Endometrial microvascular endothelial cells (primary cell): ENCODE data around the gene BRD7. TPM values are rescaled to one million over a fixed set of nuclear protein-coding genes. Genes with fewer than 3 reads are reported as not detected.

Experiments
- in situ Hi-C: cut with HindIII; loops from 2 replicates; pipeline ENCODE4 v1.10.0; 2017; ENCODE audit warnings: low sequenced_read_pairs, low pct_unique_long_range_greater_than_20kb; ENCODE audit errors: inconsistent ontology term
- total RNA-seq: library from RNA; depleted of rRNA; stranded (reverse); fragments of >200 nt; gene quantifications from one replicate; pipeline ENCODE4 v1.2.3, GENCODE V29; 2015; ENCODE audit errors: inconsistent ontology term

BRD7 gene
- total RNA-seq, 1 donor from 2014 or later: 34.5 TPM

GRCh38 chr16:50331570-50331969 lies 37.2 kb downstream of the BRD7 start:
- in situ Hi-C loops: no loop called here

- in situ Hi-C loops: no loop called here
Measured at GRCh38 chr16:50329446-50330189, 39.2 kb downstream of the BRD7 start.

DNA sequence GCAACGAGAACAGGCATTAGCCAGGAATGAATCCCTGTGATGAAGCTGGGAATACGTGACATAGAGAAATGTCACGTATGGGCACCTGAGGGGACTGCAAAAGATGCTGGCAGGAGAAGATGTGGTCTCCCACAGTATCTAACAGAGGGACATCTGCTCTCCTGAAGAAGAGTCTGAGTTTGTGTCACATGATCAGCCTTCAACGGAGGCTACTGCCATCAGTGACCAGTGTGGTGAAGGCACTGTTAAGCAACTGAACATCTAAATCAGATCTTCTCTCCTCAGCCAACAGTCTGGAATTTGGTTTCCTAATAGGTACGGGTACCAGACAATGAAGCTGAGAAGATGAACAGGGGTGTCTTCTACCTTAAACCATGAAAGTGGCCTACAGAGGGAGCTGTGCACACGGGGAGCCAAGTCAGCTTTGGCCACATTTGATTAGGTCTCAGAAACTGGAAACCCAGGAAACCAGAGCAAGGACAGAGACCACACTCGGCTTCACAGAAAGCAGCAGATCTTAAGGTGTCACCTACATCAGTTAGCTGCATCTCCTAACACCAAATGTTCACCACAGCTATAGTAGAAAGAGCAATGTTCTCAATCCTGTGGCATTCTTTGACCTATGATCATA lies 41.8 kb downstream of the BRD7 start:
- in situ Hi-C loops: no loop called here

GRCh38 chr16:50326264-50326663 lies 42.5 kb downstream of the BRD7 start:
- in situ Hi-C loops: no loop called here

GRCh38 chr16:50324345-50324744 lies 44.4 kb downstream of the BRD7 start:
- in situ Hi-C loops: no loop called here

GRCh38 chr16:50323335-50324011 lies 45.3 kb downstream of the BRD7 start:
- in situ Hi-C loops: no loop called here

- in situ Hi-C loops: no loop called here
Measured at GRCh38 chr16:50322333-50322732, 46.5 kb downstream of the BRD7 start.

DNA sequence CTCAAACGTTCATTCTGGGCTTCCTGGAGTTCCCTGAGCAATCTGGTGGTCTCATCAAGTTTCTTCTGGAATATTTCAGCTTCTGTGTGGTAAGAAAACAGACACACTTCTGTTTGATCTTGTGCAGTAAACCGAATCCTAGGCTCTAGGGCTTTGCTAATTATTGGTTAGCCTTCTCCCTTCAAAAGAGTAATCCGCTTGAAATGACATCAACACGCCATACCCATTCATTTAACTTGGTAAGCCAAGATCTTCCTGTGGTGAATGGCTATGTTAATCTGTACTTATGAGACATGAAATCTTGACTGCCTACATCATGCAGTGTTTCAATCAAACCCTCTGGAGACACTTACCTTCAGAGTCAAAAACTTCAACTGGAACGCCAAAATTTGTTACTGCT lies 48.5 kb downstream of the BRD7 start:
- in situ Hi-C loops: no loop called here

GRCh38 chr16:50318796-50319578 lies 49.8 kb downstream of the BRD7 start:
- in situ Hi-C loops: no loop called here

- in situ Hi-C loops: no loop called here
Measured at GRCh38 chr16:50316848-50317630, 51.7 kb downstream of the BRD7 start.

DNA sequence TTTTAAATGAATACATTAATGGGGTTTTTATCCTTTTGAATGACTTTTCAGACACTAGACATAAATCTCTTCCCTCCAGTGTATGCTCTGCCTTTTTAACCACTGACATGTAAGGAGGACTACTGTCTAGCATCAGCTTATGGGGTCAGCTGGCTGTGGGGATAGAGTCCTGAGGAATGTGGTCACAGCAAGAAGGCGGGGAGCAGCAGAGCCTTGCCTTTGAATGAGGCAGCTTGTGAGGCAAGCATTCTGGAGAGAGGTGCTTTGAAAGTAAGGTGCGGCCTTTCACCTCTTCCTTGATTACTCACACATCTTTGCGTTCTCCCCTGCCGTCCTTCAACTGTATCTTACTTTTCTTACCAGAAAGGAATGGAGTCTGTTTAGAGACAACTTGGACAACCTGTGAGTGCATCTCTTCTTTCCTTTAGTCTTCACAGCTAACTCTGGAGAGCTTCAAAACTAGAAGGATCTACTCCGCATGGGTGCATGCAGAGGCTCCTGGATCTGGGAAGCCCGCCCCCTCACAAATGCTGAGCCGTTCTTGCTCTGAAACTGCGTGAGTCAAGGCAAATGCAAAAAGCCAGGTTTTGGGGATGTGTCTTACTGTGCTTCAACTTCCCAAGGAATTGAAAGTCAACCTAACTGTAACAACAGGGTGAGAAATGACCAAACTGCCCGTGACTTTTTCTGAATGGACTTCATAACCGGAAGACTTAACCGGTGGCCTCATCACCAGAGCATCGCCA lies 52.5 kb downstream of the BRD7 start:
- in situ Hi-C loops: no loop called here

DNA sequence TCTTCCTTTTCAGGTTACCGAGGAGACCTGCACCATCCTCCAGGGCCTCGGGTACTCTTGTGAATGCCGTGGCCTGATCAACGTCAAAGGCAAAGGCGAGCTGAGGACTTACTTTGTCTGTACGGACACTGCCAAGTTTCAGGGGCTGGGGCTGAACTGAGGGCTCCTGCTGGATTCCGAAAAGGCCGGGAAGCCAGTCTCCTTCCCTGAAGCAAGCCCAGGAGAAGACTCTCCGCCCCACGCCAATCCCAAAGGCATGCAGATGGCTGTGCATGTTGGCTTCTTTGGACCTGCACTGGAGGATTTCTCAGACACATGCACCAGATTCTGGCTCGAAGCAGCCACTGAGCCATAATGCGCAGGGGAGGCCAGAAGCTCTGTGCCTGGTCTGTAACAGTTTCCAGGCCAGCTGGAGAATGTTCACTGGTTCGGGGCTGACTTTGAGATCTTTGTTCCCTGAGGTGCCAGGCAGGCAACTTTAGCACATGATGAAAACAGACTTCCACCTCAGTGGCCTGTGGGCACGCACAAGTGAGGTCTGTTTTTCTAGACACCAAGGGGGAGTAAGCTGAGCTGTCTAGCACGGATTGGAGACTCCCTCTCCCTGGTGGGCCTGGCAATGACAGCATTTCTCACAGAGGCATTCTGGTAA lies 53.3 kb downstream of the BRD7 start:
- in situ Hi-C loops: no loop called here

DNA sequence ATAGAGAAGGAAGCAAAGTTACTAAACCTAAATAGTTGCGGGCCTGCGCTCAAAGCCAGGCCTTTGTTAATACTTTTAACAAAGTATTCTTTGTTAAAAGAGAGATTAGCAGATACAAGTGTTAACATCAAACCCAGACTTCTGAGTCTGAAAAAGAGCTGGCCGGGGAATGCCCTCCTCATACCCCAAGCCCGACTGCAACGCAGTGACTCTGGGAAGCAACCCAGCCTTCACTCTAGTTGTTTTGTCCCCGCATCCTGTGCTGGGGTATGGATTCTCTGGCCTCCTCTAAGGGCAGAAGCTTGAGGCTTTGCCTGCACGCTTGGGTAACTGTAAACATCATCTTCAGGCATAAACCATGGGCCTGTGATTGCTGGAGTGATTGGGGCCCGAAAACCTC lies 54.1 kb downstream of the BRD7 start:
- in situ Hi-C loops: no loop called here

DNA sequence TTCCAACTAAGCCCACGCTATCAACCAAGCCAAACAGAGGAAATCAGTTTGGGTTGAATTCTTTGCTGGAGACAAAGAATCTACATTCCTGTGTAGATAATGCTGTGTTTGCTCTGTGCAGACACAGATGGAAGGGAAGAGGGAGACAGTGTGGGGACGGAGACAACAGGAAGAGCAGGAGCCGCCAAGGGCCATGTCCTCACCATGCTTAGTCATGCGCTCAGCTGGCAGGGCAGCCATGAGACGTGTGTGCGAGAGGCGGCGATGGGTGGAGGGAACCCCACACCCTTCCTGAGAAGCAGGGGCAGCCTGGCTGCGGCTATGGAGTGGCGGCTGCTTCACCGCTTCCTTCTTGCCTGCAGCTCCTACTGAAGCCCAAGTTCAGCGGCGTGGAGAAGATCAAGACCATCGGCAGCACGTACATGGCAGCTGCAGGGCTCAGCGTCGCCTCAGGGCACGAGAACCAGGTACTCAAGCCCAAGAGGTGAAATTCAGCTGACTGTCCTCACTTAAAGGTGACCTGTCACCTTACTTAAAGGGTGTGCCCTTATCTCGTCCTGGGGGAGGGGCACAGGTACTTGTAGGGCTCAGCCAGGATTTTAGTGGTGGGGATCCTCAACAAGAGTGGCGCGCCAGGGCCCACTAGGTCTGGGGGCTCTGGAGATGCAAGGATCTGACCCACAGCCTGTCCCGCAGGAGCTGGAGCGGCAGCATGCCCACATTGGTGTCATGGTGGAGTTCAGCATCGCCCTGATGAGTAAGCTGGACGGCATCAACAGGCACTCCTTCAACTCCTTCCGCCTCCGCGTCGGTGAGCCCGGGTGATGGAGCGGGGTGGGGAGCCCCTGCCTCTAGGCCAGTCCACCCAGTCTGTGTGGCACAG lies 55.0 kb downstream of the BRD7 start:
- in situ Hi-C loops: no loop called here

DNA sequence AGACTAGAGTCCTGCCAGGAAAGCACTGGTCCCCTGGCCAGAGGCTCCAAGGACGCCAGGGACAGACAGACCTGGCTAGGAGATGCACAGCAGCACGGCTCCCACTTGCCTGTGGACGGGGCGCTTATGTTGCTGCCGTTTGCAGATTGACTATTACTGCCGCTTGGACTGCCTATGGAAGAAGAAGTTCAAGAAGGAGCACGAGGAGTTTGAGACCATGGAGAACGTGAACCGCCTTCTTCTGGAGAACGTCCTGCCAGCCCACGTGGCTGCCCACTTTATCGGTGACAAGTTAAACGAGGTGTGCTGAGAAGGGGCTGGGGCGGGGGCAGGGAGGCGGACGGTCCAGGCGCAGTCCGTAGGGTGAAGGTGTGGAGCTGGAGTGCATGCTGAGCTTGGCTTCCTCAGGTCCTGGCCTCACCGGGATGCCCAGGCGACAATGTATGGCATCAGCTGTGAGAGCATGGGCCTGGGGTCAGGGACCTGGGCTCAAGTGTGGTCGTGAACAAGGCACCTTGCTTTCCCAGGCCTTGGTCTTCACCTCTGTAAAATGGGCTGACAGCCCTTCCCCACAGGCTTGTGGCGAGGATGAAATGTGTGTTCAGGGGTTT lies 56.8 kb downstream of the BRD7 start:
- in situ Hi-C loops: no loop called here

DNA sequence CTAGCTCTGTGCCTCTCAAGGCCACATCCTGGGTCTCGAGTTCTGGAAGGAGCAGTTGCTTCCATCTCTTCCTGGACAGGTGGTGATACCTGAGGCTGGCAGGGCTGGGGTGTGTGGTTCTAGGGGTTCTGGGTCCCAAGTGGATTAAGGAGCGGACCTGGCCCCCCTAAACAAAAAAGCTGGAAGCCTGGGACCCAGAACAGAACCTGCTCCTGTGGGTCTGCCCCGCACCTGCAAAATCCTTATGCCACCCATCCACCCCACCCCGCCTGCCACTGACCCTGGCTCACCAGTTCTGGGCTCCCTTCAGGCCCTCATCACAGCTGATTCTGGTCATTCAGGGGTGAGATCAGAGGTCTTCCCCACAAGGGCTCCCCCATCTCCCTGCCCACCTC lies 57.7 kb downstream of the BRD7 start:
- in situ Hi-C loops: no loop called here
